B cell (primary cell): ENCODE data around the gene OCA2. TPM values are rescaled to one million over a fixed set of nuclear protein-coding genes. Genes with fewer than 3 reads are reported as not detected.

ENCODE experiments used
- ATAC-seq: fragments of 200-7000 bp; cut with Tn5 transposase; one replicate; pipeline ENCODE4 v1.10.0; 2021; ENCODE audit warnings: low read depth, mild to moderate bottlenecking, moderate number of reproducible peaks, moderate library complexity
- CTCF ChIA-PET: fragments of 350-600 bp; sonication (Branson Sonifier 250); formaldehyde crosslinking; loops from one replicate; lab custom pipeline; 2021; ENCODE audit warnings: antibody characterized with exemption, inconsistent platforms; lab: Charles Lee
- POLR2A ChIA-PET: fragments of 350-600 bp; sonication (Branson Sonifier 250); formaldehyde crosslinking; loops from one replicate; lab custom pipeline; 2021; ENCODE audit warnings: antibody characterized with exemption; lab: Charles Lee
- DNase-seq: peaks from one replicate; pipeline ENCODE4 v3.0.0; 2013
- H2AFZ ChIP-seq: 2 replicates; pipeline ENCODE4 v1.6.1; 2012; ENCODE audit warnings: mild to moderate bottlenecking, low read depth, low read length; ENCODE audit not compliant: insufficient read depth, poor library complexity, severe bottlenecking
- H3K27ac ChIP-seq, 2 donors: 1 replicate in 1 of 2; 2 replicates in 1 of 2; pipeline ENCODE4 v1.5.1; 2012 to 2013; ENCODE audit warnings: low read length in 2 of 2, mild to moderate bottlenecking in 2 of 2, moderate library complexity in 1 of 2
- H3K27me3 ChIP-seq, 4 experiments: fragments of 200-600 bp in 1 of 4; sonication (generic) in 1 of 4; replicated peaks in 1 of 4; 1 replicate in 2 of 4; 2 replicates in 2 of 4; pipeline versions ENCODE4 v1.6.1 to v1.7.0; 2013 to 2016; ENCODE audit warnings: low read length in 3 of 4, mild to moderate bottlenecking in 2 of 4, mixed read lengths in 1 of 4, moderate library complexity in 1 of 4; ENCODE audit not compliant: insufficient read depth in 4 of 4, control insufficient read depth in 3 of 4; ENCODE audit errors: control extremely low read depth in 1 of 4
- H3K36me3 ChIP-seq, 2 experiments: replicated peaks in 1 of 2; 1 replicate in 1 of 2; 2 replicates in 1 of 2; pipeline versions ENCODE4 v1.6.1 to v1.7.1; 2013; ENCODE audit warnings: low read length in 1 of 2; ENCODE audit not compliant: insufficient read depth in 2 of 2, control insufficient read depth in 1 of 2; ENCODE audit errors: control extremely low read depth in 1 of 2, extremely low read depth in 1 of 2
- H3K4me1 ChIP-seq, 2 donors: fragments of 200-600 bp in 1 of 2; sonication (generic) in 1 of 2; 1 replicate in 1 of 2; 2 replicates in 1 of 2; pipeline versions ENCODE4 v1.5.1 to v1.6.1; 2013 to 2017; ENCODE audit warnings: low read length in 2 of 2; ENCODE audit not compliant: control insufficient read depth in 2 of 2, insufficient read depth in 2 of 2
- H3K4me2 ChIP-seq: replicated peaks from 2 replicates; pipeline ENCODE3; 2012; ENCODE audit warnings: mild to moderate bottlenecking, low read depth, low read length; ENCODE audit not compliant: poor library complexity, severe bottlenecking
- H3K4me3 ChIP-seq, 5 experiments: fragments of 200-600 bp in 1 of 5; sonication (generic) in 1 of 5; 1 replicate in 3 of 5; 2 replicates in 2 of 5; pipeline versions ENCODE4 v1.5.1 to v1.7.0; 2011 to 2016; ENCODE audit warnings: low read length in 4 of 5, mild to moderate bottlenecking in 4 of 5, low read depth in 2 of 5, control low read depth in 1 of 5, moderate library complexity in 1 of 5; ENCODE audit not compliant: insufficient read depth in 1 of 5; ENCODE audit errors: control extremely low read depth in 1 of 5, extremely low read depth in 1 of 5
- H3K79me2 ChIP-seq: fragments of 200-600 bp; sonication (generic); one replicate; pipeline ENCODE4 v1.6.0; 2016; ENCODE audit warnings: low read length; ENCODE audit not compliant: control insufficient read depth, insufficient read depth
- H3K9ac ChIP-seq: fragments of 200-600 bp; sonication (generic); 2 replicates; pipeline ENCODE4 v1.6.1; 2017; ENCODE audit warnings: mild to moderate bottlenecking, low read length, moderate library complexity
- H3K9me3 ChIP-seq, 3 donors: one replicate each; pipeline versions ENCODE4 v1.6.1 to v1.7.1; 2013; ENCODE audit warnings: low read length in 2 of 3; ENCODE audit not compliant: control insufficient read depth in 2 of 3, insufficient read depth in 1 of 3; ENCODE audit errors: control extremely low read depth in 1 of 3
- H4K20me1 ChIP-seq: 2 replicates; pipeline ENCODE4 v1.6.0; 2012; ENCODE audit warnings: mild to moderate bottlenecking, low read length; ENCODE audit not compliant: insufficient read depth, control insufficient read depth, poor library complexity, severe bottlenecking
- H3K27ac Mint-ChIP-seq: one replicate; pipeline ENCODE4 v1.8.0; 2021; ENCODE audit warnings: mixed read lengths
- H3K27me3 Mint-ChIP-seq: one replicate; pipeline ENCODE4 v1.8.0; 2021; ENCODE audit warnings: mixed read lengths
- H3K4me1 Mint-ChIP-seq: one replicate; pipeline ENCODE4 v1.8.0; 2021; ENCODE audit warnings: mixed read lengths
- H3K4me3 Mint-ChIP-seq: one replicate; pipeline ENCODE4 v1.8.0; 2021; ENCODE audit warnings: mixed read lengths
- H3K9me3 Mint-ChIP-seq: one replicate; pipeline ENCODE4 v1.8.0; 2022; ENCODE audit warnings: mixed read lengths; ENCODE audit not compliant: insufficient read depth
- EZH2 ChIP-seq: IDR thresholded peaks from 2 replicates; pipeline ENCODE4 v1.6.1; 2012; ENCODE audit warnings: borderline replicate concordance, low read depth, mild to moderate bottlenecking, moderate library complexity, low read length; ENCODE audit not compliant: insufficient read depth, poor library complexity, severe bottlenecking
- WGBS: methylation state at CpG from one replicate; pipeline ENCODE4 v1.1.5; 2013; ENCODE audit warnings: missing lambda C conversion rate; ENCODE audit not compliant: insufficient coverage; 5-methylcytosine and 5-hydroxymethylcytosine counted together
- intact Hi-C: fragments of 100-400 bp; cut with micrococcal nuclease; formaldehyde crosslinking; loops from one replicate; pipeline ENCODE4 v1.10.0; 2022
- polyA plus RNA-seq: library from polyadenylated mRNA; depleted of rRNA; stranded (reverse); fragments of >200 nt; gene quantifications from 2 replicates; pipeline ENCODE4 v1.2.3, GENCODE V29; 2012
- total RNA-seq, 2 donors: library from RNA; stranded (reverse); fragments of 120-200 nt in 1 of 2; gene quantifications; 1 replicate in 1 of 2; 2 replicates in 1 of 2; pipeline versions ENCODE4 v1.2.3 to v1.2.4, GENCODE V29; 2013 to 2022
- TF ChIP-seq, protein P1 (sequence below): fragments of 200-600 bp; IDR thresholded peaks from one replicate; pipeline ENCODE4 v1.8.0; 2022; ENCODE audit warnings: antibody characterized with exemption, mild to moderate bottlenecking

The OCA2 gene
- total and polyA plus RNA-seq, 2 donors (not counting 1 experiment from before 2014, with no cell fraction given) = 0.12 TPM; not detected in 1

DNA sequence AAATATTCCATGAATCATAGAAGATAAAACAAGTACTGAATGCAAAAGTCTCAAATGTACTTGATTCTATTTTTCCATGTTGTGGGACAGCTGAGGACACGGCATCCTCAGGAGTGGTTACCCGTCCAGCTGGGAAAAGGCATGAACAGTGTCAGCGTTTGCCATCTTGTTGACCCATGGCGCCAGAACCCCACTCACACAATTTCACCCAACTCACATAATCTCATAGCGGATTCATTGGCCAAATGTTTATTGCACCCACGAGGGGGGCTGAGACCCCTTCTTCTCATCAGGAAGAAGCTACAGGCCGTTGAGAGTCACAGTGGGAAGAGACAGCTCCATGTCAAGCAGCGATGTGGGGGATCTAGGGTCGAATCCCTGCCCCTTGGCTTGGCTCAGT, 72.9 kb downstream of the OCA2 start:
- H3K9me3 ChIP-seq = peaks cover 0 to 3% (median 0%) of the 10 kb centered on the region in 3 donors
- CTCF ChIA-PET = no interaction called here

DNA sequence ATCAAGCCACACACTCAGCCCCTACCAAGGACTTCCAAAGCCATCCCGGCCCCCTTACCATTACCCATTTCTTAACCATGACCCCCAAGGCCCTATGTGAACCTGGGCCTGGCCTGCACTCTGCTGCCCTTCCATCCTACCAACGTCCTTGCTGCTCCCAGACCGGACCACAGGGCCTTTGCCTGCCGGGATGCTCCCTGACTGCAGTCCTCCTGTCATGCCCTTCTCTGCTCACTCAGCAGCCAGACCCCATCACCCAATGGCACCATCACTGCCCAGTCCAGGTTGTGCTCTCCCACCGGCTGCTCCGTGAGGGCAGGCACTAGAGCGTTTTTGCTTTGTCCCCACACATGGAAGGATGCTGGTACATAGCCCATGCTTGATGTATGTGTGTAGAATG, 73.7 kb downstream of the OCA2 start:
- Histone ChIP-seq H3K4me2 (no peak overlapping the region), H4K20me1 (no peaks in the 10 kb centered on the region), H3K27ac (no peak overlapping the region), H3K79me2 (no peaks in the 10 kb centered on the region), H3K27me3 (no peaks in the 10 kb centered on the region), H3K4me1 (no peaks in the 10 kb centered on the region), H3K9me3 (peaks cover 0 to 3% (median 0%) of the 10 kb centered on the region in 3 donors), H2AFZ (no peak overlapping the region), H3K36me3 (no peaks in the 10 kb centered on the region), H3K4me3 (no peak overlapping the region), H3K9ac (no peak overlapping the region)
- CTCF ChIA-PET = no interaction called here
- no peak overlapping the region for H3K27ac Mint-ChIP-seq
- ATAC-seq = no peak
- POLR2A ChIA-PET = no interaction called here
- no peaks in the 10 kb centered on the region for H3K27me3 Mint-ChIP-seq
- no peaks in the 10 kb centered on the region for H3K9me3 Mint-ChIP-seq
- intact Hi-C loops = no loop called here
- WGBS = 79% methylated on average over 4 of the region's 7 CpGs
- TF ChIP-seq, protein P1, sequence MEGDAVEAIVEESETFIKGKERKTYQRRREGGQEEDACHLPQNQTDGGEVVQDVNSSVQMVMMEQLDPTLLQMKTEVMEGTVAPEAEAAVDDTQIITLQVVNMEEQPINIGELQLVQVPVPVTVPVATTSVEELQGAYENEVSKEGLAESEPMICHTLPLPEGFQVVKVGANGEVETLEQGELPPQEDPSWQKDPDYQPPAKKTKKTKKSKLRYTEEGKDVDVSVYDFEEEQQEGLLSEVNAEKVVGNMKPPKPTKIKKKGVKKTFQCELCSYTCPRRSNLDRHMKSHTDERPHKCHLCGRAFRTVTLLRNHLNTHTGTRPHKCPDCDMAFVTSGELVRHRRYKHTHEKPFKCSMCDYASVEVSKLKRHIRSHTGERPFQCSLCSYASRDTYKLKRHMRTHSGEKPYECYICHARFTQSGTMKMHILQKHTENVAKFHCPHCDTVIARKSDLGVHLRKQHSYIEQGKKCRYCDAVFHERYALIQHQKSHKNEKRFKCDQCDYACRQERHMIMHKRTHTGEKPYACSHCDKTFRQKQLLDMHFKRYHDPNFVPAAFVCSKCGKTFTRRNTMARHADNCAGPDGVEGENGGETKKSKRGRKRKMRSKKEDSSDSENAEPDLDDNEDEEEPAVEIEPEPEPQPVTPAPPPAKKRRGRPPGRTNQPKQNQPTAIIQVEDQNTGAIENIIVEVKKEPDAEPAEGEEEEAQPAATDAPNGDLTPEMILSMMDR = no peak
- no peak for TF ChIP-seq EZH2
- H3K4me1 Mint-ChIP-seq = no peaks in the 10 kb centered on the region
- no peak for DNase-seq
- H3K4me3 Mint-ChIP-seq = no peak overlapping the region

More for the DNA sequence above, 72.9 kb downstream of the OCA2 start:
- H3K9me3 Mint-ChIP-seq = no peaks in the 10 kb centered on the region
- ATAC-seq (no peak), DNase-seq (no peak)
- no peak overlapping the region for H2AFZ ChIP-seq
- no peaks in the 10 kb centered on the region for H3K36me3 ChIP-seq
- no peaks in the 10 kb centered on the region for H4K20me1 ChIP-seq
- H3K4me3 ChIP-seq = no peak overlapping the region
- H3K27ac Mint-ChIP-seq = no peak overlapping the region
- H3K4me2 ChIP-seq = no peak overlapping the region
- H3K4me3 Mint-ChIP-seq = no peak overlapping the region
- no peaks in the 10 kb centered on the region for H3K79me2 ChIP-seq
- POLR2A ChIA-PET = no interaction called here
- no peaks in the 10 kb centered on the region for H3K27me3 Mint-ChIP-seq
- no peak overlapping the region for H3K27ac ChIP-seq
- H3K9ac ChIP-seq = no peak overlapping the region
- H3K27me3 ChIP-seq = no peaks in the 10 kb centered on the region
- WGBS = 90% methylated on average over 9 of the region's 9 CpGs
- no peaks in the 10 kb centered on the region for H3K4me1 ChIP-seq
- intact Hi-C loops = no loop called here
- H3K4me1 Mint-ChIP-seq = no peaks in the 10 kb centered on the region
- TF ChIP-seq, protein P1 = no peak
- TF ChIP-seq EZH2 = no peak
